Large intestine (tissue), 12 donors: ENCODE results near the gene ZFYVE9. TPM values are rescaled to one million over a fixed set of nuclear protein-coding genes. Genes with fewer than 3 reads are reported as not detected.
A peak's percentile ranks its signal among the peaks of the same experiment; 100 is the strongest.
"Not testable (repeated sequence)": the region's sequence is repeated elsewhere in the genome, so short reads cannot be mapped to it uniquely, and the experiment has no call there.

ENCODE experiments used
- DNase-seq, 2 donors: peaks; one replicate each; pipeline versions ENCODE4 v3.0.0 to v3.0.0-alpha.2; 2013
- H3K27ac ChIP-seq: one replicate; pipeline ENCODE4 v1.5.1; 2013; ENCODE audit warnings: low read length
- H3K27me3 ChIP-seq: 2 replicates; pipeline ENCODE4 v1.6.1; 2013; ENCODE audit warnings: low read length; ENCODE audit not compliant: control insufficient read depth, insufficient read depth
- H3K36me3 ChIP-seq: 2 replicates; pipeline ENCODE4 v1.6.1; 2013; ENCODE audit warnings: low read length; ENCODE audit not compliant: control insufficient read depth, insufficient read depth
- H3K4me1 ChIP-seq: one replicate; pipeline ENCODE4 v1.6.1; 2013; ENCODE audit warnings: low read length; ENCODE audit not compliant: control insufficient read depth, insufficient read depth
- H3K4me3 ChIP-seq: one replicate; pipeline ENCODE4 v1.5.1; 2013; ENCODE audit warnings: low read length
- H3K9me3 ChIP-seq: one replicate; pipeline ENCODE4 v1.6.1; 2013; ENCODE audit warnings: mild to moderate bottlenecking, low read depth, low read length, moderate library complexity; ENCODE audit not compliant: control insufficient read depth
- WGBS: methylation state at CpG from one replicate; pipeline ENCODE4 v1.1.5; 2013; ENCODE audit warnings: low lambda C conversion rate; ENCODE audit not compliant: insufficient coverage; 5-methylcytosine and 5-hydroxymethylcytosine counted together
- long read RNA-seq, 11 donors: transcript quantifications; one replicate each; lab custom pipeline, GENCODE V29; 2026
- polyA plus RNA-seq: library from polyadenylated mRNA; unstranded; fragments of 120-200 nt; gene quantifications from one replicate; pipeline ENCODE4 v1.2.1, GENCODE V29; 2013

Gene ZFYVE9
- polyA plus RNA-seq: 14.5 TPM
- long read RNA-seq, donor 1: 0 reads
- long read RNA-seq, donor 2: 0 reads
- long read RNA-seq, donor 3: 0 reads
- long read RNA-seq, donor 4: 0 reads
- long read RNA-seq, donor 5, full-length matches to known transcripts: 1 of 10 reads
- long read RNA-seq, donor 5, partial matches to known transcripts: 9 of 10 reads
- long read RNA-seq, donor 5, other reads (novel, unspliced or antisense): 0 of 10 reads
- long read RNA-seq, donor 6, partial matches to known transcripts: 7 of 7 reads
- long read RNA-seq, donor 6, other reads (novel, unspliced or antisense): 0 of 7 reads
- long read RNA-seq, donor 7, full-length matches to known transcripts: 2 of 8 reads
- long read RNA-seq, donor 7, partial matches to known transcripts: 6 of 8 reads
- long read RNA-seq, donor 7, other reads (novel, unspliced or antisense): 0 of 8 reads
- long read RNA-seq, donor 8, full-length matches to known transcripts: 2 of 9 reads
- long read RNA-seq, donor 8, partial matches to known transcripts: 7 of 9 reads
- long read RNA-seq, donor 8, other reads (novel, unspliced or antisense): 0 of 9 reads
- long read RNA-seq, donor 9: 0 reads
- long read RNA-seq, donor 10, full-length matches to known transcripts: 4 of 19 reads
- long read RNA-seq, donor 10, partial matches to known transcripts: 15 of 19 reads
- long read RNA-seq, donor 10, other reads (novel, unspliced or antisense): 0 of 19 reads
- long read RNA-seq, donor 11, partial matches to known transcripts: 6 of 6 reads
- long read RNA-seq, donor 11, other reads (novel, unspliced or antisense): 0 of 6 reads

DNA sequence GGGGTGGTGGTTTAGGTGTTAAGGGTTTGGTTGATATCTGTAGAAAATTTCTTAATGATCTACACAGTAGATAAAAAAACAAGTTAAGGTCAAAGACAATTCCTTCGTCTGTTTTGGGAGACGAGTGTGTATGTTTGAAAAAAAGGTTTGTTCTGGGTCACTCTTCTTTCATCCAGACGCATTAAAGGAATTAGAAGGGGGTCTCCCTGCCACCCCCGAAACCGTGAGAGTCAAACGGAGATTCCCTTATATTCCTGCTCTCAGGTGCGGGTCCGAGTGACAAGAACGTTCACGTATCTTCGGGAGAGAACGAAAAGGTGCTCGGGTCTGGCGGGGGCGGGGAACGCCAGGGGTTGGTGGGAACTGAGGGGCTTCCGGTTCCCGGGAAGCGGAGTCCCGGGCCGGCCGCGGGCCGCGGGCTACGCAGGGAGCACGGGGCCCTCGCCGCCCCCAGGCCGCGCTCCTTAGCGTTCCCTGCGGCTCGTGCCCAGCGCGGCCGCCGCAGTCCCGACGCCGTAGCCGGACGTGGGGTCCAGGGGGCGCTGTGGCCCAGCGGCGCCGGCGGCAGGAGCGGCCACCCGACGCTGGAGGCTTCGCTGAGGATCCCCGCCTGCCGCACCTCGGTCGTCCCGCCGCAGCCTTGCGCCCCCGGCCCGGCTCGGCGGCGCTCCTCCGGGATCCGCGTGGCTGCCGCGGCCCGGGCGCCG lies at the start of gene ZFYVE9:
ZFYVE9 (plus strand) TSS at position 577 of the 707 bp plus-strand sequence. CDS start 91,118 bp downstream, outside the sequence.
- H3K36me3 ChIP-seq: no peaks in the 10 kb centered on the region
- H3K27me3 ChIP-seq: no peaks in the 10 kb centered on the region
- no peaks in the 10 kb centered on the region for H3K9me3 ChIP-seq
- DNase-seq: peak; percentile 71 to 88
- H3K27ac ChIP-seq: peak within 1 kb of the TSS; percentile 70
- peak within 1 kb of the TSS; percentile 70 for H3K4me3 ChIP-seq
- H3K4me1 ChIP-seq: no peaks in the 10 kb centered on the region
- WGBS: no CpG with 5 or more reads among the region's 72 CpGs

DNA sequence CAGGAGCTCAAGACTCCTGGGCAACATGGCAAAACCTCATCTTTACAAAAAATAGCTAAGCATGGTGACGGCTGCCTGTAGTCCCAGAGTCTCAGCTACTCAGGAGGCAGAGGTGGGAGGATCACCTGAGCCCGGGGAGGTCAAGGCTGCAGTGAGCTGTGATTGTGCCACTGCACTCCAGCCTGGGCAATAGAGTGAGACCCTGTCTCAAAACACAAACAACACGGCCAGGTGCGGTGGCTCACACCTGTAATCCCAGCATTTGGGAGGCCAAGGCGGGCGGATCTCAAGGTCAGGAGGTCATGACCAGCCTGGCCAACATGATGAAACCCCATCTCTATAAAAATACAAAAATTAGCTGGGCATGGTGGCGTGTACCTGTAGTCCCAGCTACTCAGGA lies 47.6 kb upstream of the ZFYVE9 start:
- not testable (repeated sequence) for H3K4me1 ChIP-seq, H3K36me3 ChIP-seq, H3K27me3 ChIP-seq, H3K27ac ChIP-seq, H3K4me3 ChIP-seq, DNase-seq, H3K9me3 ChIP-seq
- no CpG with 5 or more reads among the region's 7 CpGs for WGBS

DNA sequence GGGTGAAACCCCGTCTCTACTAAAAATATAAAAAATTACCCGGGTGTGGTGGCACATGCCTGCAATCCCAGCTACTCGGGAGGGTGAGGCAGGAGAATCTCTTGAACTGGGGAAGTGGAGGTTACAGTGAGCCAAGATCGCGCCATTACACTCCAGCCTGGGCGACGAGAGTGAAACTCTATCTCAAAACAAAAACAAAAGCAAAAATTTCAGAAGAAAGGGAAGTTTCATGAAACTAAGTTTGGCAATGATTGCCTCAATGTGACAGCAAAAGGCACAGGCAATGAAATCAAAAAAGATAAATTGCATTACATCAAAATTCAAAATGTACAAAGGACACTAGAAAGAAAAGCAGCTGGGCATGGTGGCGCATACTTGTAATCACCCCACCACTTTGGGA lies 45.7 kb upstream of the ZFYVE9 start:
- 100% methylated on average over 1 of the region's 8 CpGs for WGBS
- no peaks in the 10 kb centered on the region for H3K4me1 ChIP-seq
- H3K4me3 ChIP-seq: no peak overlapping the region
- H3K27ac ChIP-seq: no peak overlapping the region
- no peaks in the 10 kb centered on the region for H3K9me3 ChIP-seq
- H3K36me3 ChIP-seq: no peaks in the 10 kb centered on the region
- H3K27me3 ChIP-seq: no peaks in the 10 kb centered on the region
- DNase-seq: no peak

DNA sequence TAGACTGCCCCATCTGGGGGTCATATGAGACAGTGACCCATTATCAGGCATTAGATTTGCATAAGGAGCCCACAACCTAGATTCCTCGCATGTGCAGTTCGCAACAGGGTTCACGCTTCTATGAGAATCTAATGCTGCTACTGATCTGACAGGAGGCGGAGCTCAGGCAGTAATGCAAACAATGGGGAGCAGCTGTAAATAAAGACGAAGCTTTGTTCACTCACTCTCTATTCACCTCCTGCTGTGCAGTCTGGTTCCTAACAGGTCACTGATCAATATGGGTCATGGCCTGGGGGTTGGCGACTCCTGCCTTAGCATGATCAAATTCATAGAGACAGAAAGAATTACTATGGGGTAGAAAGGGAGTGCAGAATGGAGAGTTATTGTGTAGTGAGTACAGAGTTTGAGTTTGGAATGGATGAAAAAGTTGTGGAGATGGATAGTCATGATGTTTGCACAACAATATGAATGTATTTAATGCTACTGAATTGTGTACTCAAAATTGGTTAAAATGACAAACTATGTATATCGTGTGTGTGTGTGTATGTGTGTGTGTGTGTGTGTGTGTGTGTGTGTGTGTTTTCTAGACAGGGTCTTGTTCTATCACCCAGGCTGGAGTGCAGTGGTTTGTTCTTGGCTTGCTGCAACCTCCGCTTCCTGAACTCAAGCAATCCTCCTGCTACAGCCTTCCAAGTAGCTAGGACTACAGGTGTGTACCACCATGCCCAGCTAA lies 43.6 kb upstream of the ZFYVE9 start:
- H3K9me3 ChIP-seq: no peaks in the 10 kb centered on the region
- no peak overlapping the region for H3K27ac ChIP-seq
- H3K36me3 ChIP-seq: no peaks in the 10 kb centered on the region
- H3K4me3 ChIP-seq: no peak overlapping the region
- H3K4me1 ChIP-seq: no peaks in the 10 kb centered on the region
- no peaks in the 10 kb centered on the region for H3K27me3 ChIP-seq
- no peak for DNase-seq
- WGBS: no CpG with 5 or more reads among the region's 8 CpGs

- Histone ChIP-seq H3K9me3 (no peaks in the 10 kb centered on the region), H3K27me3 (no peaks in the 10 kb centered on the region), H3K4me1 (no peaks in the 10 kb centered on the region), H3K36me3 (no peaks in the 10 kb centered on the region), H3K27ac (no peak overlapping the region), H3K4me3 (no peak overlapping the region)
- no peak for DNase-seq
- no CpG with 5 or more reads among the region's 1 CpG for WGBS
Observed at GRCh38 chr1:52102336-52103013, 39.4 kb upstream of the ZFYVE9 start.

DNA sequence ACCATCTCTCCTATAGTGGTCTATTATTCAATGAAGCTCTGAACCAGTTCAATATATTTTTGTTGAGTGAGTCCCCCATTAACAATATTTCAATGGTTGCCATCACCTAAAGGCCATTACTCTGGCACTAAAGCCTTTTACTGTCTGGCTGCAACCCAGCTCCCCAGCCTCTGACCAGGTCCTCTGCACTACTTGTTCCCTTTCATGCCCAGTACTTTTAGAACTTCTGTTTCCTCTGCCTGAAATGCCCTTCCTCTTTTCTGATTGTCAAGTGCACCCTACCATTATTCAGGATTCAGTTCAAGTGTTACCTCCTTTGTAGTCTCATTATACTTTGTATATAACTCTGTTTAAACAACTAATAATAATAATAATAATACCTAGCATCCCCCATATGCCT lies 30.4 kb upstream of the ZFYVE9 start:
- no peak for DNase-seq
- Histone ChIP-seq H3K9me3 (no peaks in the 10 kb centered on the region), H3K4me3 (no peak overlapping the region), H3K27ac (no peak overlapping the region), H3K4me1 (no peaks in the 10 kb centered on the region), H3K36me3 (no peaks in the 10 kb centered on the region), H3K27me3 (no peaks in the 10 kb centered on the region)

- Histone ChIP-seq H3K4me3 (no peak overlapping the region), H3K27ac (no peak overlapping the region), H3K36me3 (no peaks in the 10 kb centered on the region), H3K27me3 (no peaks in the 10 kb centered on the region), H3K4me1 (no peaks in the 10 kb centered on the region), H3K9me3 (no peaks in the 10 kb centered on the region)
- 100% methylated on average over 1 of the region's 3 CpGs for WGBS
- DNase-seq: no peak
Observed at GRCh38 chr1:52112489-52112888, 29.4 kb upstream of the ZFYVE9 start.

GRCh38 chr1:52119301-52120079 lies 22.4 kb upstream of the ZFYVE9 start:
- Histone ChIP-seq H3K36me3 (no peaks in the 10 kb centered on the region), H3K9me3 (no peaks in the 10 kb centered on the region), H3K27me3 (no peaks in the 10 kb centered on the region), H3K4me1 (peaks cover 11% of the 10 kb centered on the region), H3K4me3 (no peak overlapping the region), H3K27ac (no peak overlapping the region)
- DNase-seq: peak in 1 of 2 donors; percentile 34
- no CpG with 5 or more reads among the region's 12 CpGs for WGBS

DNA sequence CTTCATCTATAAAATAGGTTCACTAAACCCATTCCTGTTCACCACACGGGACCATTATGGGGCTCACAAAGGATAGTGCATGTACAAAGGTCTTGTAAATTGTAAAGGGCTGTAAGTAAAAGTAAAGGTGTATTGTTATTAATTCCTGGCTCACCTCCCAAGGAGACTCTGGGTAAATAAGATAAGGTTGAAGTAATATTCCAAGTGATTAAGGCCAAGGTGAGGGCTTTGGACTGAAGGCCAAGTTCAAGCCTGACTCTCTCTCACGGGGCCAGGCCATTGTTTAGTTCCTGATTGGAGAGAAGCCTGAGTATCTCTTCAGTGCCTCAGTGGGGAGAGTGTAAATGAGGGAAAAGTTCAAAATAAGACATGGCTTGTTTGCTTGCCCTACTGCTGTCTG lies 19.5 kb upstream of the ZFYVE9 start:
- H3K36me3 ChIP-seq: no peaks in the 10 kb centered on the region
- peak; percentile 82 to 95 for DNase-seq
- WGBS: no CpG with 5 or more reads among the region's 2 CpGs
- H3K27me3 ChIP-seq: no peaks in the 10 kb centered on the region
- H3K27ac ChIP-seq: peak overlapping the region; percentile 6
- H3K4me1 ChIP-seq: peaks cover 11% of the 10 kb centered on the region
- no peaks in the 10 kb centered on the region for H3K9me3 ChIP-seq
- no peak overlapping the region for H3K4me3 ChIP-seq
